H1 (cell line): Measurements from ENCODE around the gene KCNJ12. TPM values are rescaled to one million over a fixed set of nuclear protein-coding genes. Genes with fewer than 3 reads are reported as not detected.

Source experiments
- CBX8 ChIP-seq: fragments of 300-800, 300-1000 bp; sonication (generic); IDR thresholded peaks from 2 replicates; pipeline ENCODE4 v1.7.1; 2016; ENCODE audit warnings: low read depth, low read length, borderline replicate concordance
- CHD2 ChIP-seq: IDR thresholded peaks from 2 replicates; pipeline ENCODE4 v1.6.1; 2012; ENCODE audit warnings: low read length, improper control_type of control experiment
- RNF2 ChIP-seq: fragments of 200-900, 300-1000 bp; sonication (generic); IDR thresholded peaks from 2 replicates; pipeline ENCODE4 v1.7.1; 2016; ENCODE audit warnings: borderline replicate concordance, low read depth, mild to moderate bottlenecking, antibody characterized with exemption, low read length; ENCODE audit not compliant: poor library complexity, severe bottlenecking; ENCODE audit errors: missing control alignments
- TBP ChIP-seq: IDR thresholded peaks from 2 replicates; pipeline ENCODE4 v1.6.1; 2011; ENCODE audit warnings: low read depth, low read length, improper control_type of control experiment
- USF2 ChIP-seq: IDR thresholded peaks from 2 replicates; pipeline ENCODE4 v1.6.1; 2011; ENCODE audit warnings: low read length, improper control_type of control experiment
- polyA plus RNA-seq, 7 experiments: library from polyadenylated mRNA; depleted of rRNA in 3 of 7; stranded (reverse) in 5 of 7; unstranded in 2 of 7; fragments of >200 nt in 5 of 7; fragments of 200-250 nt in 2 of 7; gene quantifications; 1 replicate in 5 of 7; 2 replicates in 1 of 7; 4 replicates in 1 of 7; pipeline versions ENCODE4 v1.2.1 to v1.2.3, GENCODE V29; 2011 to 2013; ENCODE audit warnings: missing spikeins in 2 of 7, mixed read lengths in 2 of 7
- total RNA-seq: library from RNA; stranded (reverse); fragmentation: NEBNext Ultra II Directional; extraction: Animal tissue kit (Norgen Biotek cat#: 25700); gene quantifications from 2 replicates; pipeline ENCODE4 v1.2.1, GENCODE V29; 2021

KCNJ12 gene
- total and polyA plus RNA-seq, 2 of the 8 experiments (the other 6 are each of a cell fraction or from before 2014, with no cell fraction given), result 1.2 to 1.5 TPM

- TF ChIP-seq USF2 (no peak), TBP (no peak), RNF2 (no peak), CBX8 (no peak), CHD2 (no peak)
- TF ChIP-seq, all 59 proteins: peak for 0
These were observed 7.5 kb upstream of the KCNJ12 start (continued) for GRCh38 chr17:21368545-21369246.
